Activated CD8-positive, alpha-beta memory T cell treated with anti-CD3 and anti-CD28 coated beads for 1 hour (primary cell): ENCODE results near the gene INPP5A.

Experiments
- DNase-seq, 2 donors: peaks; one replicate each; pipeline ENCODE4 v3.0.0-alpha.2; 2020; ENCODE audit warnings: low read depth in 1 of 2; ENCODE audit errors: extremely low read depth in 1 of 2

The INPP5A gene

DNA sequence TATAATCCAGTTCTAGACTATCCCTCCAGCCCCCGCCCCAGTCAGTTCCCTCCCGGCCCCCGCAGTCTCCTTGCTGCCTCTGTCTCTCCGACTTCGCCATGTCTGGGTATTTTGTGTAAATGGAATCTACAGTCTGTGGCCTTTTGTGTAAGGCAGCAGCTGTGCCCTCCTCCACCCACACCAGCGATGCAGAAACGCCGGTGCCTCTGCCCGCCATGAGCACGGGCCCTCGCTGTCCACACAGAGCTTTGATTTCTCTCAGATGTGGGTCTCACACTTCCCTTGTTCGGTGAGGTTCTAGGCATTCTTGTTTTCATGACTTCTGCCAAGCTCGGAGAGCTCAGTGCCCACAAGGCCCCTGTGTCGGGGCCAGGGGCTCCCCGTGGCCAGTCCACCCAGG is 210.5 kb downstream of the INPP5A start:
- no peak for DNase-seq

DNA sequence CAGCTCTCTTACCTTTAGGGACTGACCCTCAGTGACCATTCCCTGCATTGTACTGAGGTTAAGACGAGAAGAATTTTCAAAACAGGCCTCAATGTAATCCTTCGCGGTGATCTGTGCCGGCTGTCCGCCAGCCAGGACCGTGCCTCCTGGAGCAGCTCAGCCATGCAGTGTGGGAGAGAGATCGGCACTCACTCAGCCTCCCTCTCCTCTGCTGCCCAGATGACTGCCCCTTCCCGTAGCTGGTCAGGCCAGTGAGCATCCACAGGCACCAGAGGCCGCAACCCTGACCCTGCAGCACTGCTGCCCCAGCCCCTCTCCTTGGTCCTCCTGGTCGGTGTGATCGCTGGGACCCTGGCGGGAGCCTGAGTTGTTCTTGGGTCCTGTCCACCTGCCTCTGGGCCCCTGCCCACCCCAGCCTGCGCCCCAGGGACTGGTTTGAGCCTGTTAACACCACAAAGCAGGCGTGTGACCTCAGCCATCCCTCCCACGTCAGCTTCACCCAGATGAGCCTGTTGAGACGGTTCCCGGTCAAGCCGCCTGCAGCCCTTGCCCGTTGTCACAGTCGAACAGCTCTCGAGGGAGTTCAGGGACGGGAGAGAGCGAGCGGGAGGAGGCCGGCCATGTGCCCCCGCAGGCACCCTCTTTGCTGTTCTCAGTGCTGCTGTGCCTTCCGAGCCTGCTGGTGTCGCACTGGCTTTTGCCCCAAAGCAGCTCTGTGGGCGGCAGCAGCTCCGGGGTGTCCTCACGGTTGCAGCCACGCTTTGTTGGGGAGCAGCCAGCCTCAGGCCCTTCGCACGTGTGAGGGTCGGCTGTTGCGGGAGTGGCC is 211.2 kb downstream of the INPP5A start:
- DNase-seq, result no peak

DNA sequence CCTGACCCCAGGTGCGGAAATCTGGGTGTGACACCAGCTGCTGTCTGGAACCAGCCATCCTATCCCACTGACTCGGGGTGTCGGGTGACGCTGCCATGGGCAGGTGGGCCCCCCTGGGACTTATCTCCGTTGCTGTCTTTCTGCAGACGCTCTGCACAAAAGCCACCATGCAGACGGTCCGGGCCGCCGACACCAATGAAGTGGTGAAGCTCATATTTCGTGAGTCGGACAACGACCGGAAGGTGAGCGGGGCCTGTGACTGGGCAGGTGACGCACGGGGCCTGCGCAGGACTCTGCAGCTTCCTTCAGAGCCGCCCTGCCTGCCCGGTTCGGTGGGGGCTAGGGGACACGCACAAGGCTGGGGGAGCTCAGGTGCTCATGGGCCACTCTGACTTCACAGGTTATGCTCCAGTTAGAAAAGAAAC is 211.8 kb downstream of the INPP5A start:
- DNase-seq, result no peak

DNA sequence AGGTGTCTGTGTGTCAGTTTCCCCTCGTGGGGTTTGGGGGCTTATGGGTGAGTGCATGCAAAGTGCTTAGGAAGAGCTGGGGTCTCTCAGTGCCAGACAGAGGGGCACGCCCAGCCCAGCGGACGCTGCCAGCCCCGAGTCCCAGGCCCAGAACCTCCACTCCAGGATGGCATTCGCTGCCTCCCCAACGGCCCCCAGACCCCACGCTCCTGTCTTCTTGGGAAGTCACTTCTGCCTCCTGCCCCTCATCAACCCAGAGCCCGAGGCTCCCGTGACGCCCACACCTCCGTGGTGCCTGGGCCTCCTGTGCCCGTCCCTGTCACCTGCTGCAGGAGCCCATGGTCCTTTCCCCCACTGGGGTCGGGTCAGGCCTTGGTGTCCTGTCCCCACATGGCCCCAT is 213.3 kb downstream of the INPP5A start:
- no peak for DNase-seq

DNA sequence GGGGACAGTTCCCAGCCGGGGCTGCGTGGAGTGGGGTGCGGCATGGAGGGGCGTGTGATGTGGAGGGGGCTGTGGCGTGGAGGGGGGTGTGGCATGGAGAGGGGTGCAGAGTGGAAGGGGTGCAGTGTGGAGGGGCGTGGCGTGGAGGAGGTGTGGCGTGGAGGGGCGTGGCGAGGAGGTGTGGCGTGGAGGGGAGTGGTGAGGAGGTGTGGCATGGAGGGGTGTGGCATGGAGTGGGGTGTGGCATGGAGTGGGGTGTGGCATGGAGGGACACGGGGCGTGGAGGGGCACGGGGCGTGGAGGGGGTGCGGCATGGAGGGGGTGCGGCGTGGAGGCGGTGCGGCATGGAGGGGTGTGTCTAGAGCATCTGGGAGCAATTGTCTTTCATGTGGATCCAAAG is 214.8 kb downstream of the INPP5A start:
- no peak for DNase-seq

DNA sequence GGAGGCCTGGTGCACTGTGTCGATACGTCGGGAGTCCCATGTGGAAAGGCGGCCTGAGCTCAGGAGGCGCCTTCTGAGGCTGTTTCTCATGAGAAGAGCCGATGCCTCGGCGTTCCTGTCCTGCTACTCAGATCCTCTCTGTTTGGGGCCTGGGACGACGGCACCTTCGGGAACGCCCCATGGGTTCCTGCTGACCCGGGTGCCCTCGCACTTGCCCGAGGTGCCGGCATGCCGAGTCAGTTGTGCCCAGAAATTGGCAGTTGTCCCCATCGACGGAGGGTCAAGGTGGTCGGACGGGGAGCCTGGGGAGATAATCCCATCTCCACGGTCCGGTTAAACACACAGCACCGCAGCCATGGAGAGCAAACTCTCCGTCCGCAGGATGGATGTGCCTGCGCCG is 215.4 kb downstream of the INPP5A start:
- DNase-seq, result no peak

DNA sequence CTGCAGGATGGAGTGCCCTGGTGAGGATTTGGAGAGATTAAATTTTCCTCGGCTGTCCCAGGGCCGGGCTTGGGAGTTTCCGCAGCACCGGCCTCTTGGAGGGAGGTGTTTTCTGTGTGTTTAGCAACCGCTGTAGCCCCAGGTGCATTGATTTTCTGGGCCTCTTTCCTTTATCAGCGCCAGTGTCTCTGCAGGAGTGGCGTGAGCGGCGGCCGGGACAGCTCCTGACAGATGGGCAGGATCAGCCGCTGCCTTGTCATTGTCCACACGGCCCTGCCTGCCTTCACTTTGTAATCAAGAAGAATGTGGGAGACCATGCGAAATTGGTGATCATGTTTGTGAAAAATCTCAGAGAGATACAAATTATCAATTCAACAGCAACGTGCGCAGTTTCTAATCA is 216.0 kb downstream of the INPP5A start:
- no peak for DNase-seq

DNA sequence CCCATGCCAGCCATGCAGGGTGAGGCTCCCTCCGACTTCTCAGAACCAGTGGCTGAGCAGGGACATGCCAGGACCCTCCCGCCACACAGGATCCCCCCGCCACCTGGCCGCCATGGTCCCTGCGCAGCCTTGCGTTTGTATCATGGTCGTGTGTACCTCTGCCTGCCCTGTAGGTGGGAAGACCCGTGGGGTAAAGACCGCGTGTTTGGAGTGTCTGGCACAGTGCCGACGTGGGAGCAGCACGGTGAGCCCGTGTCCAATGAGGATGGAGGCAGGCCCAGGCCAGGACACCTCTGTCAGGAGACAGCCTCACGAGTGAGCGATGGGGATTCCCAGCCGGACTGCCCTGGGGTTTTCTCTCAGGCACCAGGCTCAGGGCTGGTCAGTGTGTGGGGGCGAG is 216.5 kb downstream of the INPP5A start:
- DNase-seq, result no peak

DNA sequence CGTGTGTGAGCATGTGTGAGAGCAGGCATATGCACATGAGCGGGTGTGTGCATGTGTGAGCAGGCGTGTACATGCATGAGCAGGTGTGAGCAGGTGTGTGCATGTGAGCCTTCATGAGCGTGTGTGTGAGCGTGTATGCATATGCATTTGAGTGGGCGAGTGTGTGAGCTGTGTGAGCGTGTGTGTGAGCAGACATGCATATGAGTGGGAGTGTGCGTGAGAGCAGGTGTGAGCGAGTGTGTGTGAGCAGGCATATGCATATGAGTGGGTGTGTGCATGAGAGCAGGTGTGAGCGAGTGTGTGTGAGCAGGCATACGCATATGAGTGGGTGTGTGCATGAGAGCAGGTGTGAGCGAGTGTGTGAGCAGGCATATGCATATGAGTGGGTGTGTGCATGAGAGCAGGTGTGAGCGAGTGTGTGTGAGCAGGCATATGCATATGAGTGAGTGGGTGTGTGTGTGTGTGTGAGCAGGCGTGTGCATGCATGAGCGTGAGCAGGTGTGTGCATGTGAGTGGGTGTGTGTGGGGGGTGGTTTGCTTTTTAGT is 217.7 kb downstream of the INPP5A start:
- no peak for DNase-seq

DNA sequence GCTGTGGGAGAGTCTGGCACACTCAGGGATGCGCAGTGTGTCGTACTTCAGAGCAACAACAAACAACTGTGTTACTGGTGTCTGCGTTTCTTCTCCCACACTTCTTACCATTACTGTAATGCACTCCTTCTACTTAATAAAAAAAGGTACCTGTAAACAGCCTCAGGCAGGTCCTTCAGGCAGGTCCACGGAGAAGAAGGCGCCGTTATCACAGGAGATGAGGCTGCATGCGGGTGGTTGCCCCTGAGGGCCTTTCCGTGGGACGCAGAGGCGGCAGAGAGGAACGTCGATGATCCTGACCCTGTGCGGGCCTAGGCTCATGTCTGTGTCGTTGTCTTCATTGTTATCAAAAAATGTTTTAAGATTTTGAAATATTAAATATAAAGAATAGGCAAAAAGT is 219.0 kb downstream of the INPP5A start:
- no peak for DNase-seq

DNA sequence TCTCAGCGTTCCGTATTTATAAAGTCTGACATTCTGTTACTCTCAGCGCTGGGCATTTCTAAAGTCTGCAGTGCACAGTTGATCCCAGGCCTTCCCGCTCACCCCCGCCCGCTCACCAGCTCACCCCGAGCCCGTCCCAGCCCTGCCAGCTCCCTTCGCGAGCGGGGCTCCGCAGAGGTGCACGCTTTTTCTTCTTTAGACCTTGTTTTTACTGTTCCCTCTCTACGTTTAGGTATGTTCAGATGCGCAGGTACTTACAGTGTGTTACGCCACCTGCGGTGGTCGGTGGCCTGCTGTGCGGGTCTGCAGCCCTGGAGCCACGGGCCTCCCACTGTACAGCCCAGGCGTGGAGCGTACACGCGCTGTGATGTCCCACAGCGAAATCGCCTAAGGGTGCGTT is 219.6 kb downstream of the INPP5A start:
- DNase-seq, result no peak

DNA sequence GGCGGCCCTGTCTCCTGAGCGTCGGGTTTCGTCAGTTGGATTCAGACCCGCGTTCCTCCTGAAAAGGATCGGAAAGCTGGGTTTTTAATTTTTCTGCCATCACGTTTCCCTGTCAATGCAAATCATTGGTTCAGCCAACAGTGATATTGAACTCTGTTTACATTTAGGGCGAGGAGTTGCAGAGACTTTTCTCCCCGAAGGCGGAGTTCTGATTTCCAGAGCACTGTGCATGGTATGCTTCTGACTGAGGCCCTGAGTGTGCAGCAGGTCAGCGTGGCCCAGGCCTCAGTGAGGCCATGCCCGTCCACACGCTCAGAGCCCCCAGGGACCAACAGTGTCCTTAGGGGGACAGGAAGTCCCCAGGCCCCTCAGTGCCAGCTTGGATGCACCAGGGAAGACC is 221.3 kb downstream of the INPP5A start:
- DNase-seq, result no peak

DNA sequence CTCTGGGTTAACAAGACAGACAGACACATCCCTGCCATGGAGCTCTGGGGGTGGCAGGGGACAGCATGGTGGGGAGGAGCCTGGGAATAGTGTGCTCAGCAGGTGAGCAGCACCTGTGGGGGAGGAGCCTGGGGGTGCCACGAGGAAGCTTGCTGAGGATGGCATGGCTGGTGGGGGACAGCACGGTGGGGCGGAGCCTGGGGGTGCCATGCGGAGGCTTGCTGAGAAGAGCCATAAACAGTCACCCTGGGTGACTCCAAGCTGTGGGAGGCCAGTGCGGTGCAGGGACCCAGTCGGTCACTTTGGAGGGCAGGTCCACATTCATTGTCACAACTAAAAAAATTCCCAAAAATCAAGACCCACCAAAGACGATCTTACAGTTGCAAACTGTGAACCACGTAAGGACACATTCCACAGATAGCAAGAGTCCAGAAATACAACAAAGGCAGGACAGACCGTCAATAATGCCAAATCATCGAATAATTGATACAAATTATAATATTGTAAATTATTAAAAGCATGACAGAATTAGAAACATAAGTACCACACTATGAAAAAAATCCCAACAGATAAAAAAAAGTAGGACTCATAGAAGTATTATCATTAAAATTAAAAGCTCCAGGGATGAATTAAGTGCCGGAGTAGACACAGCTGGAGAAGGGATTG is 223.9 kb downstream of the INPP5A start:
- no peak for DNase-seq

DNA sequence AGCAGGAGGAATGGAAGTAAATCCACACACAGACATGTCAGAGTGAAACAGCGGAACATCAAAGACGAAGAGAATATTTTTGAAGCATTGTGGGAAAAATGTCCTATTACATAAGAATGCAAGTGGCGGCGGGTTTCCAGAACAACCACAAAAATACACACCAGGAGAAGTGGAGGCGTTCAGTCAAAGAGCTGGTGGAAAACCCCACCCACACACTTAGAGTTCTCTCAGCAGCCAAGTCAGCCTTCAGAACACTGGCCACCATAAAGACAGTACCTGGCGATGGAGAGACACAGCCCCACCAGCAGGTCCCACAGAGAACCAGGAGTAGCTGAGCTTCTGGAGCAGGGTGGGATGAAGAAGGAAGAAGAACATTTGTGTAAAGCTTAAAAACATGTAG is 224.7 kb downstream of the INPP5A start:
- no peak for DNase-seq

DNA sequence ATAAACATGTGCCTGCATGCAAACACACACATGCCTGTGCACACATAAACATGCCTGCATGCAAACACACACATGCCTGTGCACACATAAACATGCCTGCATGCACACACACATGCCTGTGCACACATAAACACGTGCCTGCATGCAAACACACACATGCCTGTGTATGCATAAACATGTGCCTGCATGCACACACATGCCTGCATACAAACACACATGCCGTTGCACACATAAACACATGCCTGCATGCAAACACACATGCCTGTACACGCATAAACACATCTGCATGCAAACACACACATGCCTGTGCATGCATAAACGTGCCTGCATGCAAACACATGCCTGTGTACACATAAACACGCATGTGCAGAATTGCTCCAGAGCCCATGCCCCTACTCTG is 226.0 kb downstream of the INPP5A start:
- DNase-seq, result no peak

DNA sequence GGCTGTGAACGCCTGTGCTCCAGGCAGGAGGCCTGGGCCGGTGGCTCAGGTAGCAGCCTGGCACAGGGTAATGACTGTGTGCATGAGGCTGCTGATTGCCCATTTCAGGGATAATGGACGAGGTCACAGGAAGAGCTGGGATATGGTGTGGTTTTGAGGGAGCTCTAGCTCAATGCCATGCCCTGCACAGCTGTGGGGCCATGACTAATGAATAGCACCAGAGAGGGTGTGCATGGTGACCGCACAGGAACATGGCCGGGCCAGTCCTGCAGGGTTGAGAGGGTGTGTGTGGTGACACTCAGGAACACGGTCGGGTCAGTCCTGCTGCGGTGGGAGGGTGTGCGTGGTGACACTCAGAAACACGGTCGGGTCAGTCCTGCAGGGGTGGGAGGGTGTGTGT is 226.5 kb downstream of the INPP5A start:
- DNase-seq, result no peak

DNA sequence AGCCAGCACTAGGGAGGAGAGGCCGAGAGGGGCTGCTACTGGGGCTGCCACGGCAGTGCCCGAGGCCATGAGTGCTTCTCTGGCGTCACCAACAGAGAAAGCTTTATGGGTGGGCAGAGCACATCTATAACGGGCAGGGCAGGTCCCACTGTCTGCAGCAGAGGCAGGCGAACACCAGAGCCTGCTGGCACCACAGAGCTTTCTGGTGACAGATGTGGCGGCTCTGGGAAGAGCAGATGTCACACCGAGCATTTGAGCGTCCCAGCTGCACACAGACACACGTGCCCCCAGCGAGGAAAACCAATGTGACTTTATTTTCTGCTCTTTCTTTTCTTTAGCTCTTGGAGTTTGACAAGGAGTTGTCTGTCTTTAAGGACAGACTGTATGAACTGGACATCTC is 227.8 kb downstream of the INPP5A start:
- DNase-seq, result no peak

DNA sequence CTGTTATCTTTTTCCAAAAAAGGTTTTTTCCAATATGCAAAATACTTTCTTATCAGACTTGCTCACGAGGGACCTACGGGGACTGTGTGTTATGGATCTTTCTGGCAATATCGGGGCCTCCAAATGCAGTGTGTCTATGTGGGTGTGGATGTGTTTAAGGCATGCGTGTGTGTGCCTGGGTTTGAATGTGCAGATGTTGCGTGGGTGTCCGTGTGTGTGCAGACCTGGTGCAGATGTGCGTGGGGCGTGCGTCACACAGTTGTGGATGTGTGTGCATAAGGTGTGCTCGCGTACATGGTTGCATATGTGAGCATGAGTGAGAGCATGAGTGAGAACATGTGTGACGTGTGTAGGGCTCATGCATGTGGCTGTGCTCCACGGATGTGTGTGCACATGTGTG is 228.7 kb downstream of the INPP5A start:
- no peak for DNase-seq

DNA sequence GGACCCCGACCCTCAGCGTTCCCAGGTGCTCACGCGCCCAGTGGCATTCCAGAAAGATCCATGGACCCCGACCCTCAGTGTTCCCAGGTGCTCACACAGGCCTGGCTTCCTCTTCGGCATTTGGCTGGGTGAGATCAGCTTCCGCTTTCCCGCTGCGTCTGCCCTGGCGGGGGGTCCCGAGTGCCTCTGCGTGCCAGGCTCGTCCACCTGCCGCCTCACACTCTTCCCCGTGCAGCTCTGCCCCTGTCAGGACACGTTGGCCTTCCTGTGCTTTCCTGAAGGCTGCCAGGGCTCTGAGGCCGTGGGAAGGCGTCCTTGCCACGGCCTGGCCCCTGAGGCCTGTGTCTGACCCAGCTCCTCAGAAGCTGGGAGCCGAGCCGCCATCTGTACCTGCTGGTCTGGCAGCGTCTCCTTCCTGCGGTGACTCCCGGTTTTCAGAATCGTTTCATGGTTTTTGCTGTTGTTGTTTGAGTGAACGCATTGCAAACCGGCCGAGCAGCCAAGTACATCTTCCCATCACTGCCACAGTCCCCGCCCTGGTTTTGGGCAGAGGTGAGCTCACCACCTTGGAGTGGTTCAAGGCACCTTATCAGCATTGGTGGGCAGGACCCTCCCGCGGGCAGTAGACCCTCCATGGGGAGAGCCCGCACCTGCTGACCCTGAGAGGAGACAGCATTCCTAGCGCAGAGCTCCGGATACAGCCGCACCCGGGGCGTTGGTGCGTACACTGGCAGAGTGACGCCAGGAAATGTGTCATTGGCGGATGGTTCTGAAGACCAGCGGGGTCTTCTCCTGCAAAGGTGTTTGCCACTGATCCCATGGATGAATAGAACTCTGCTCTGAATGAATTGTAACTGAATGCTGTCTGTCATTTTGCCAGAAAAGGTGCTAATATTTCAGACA is 231.0 kb downstream of the INPP5A start:
- no peak for DNase-seq

DNA sequence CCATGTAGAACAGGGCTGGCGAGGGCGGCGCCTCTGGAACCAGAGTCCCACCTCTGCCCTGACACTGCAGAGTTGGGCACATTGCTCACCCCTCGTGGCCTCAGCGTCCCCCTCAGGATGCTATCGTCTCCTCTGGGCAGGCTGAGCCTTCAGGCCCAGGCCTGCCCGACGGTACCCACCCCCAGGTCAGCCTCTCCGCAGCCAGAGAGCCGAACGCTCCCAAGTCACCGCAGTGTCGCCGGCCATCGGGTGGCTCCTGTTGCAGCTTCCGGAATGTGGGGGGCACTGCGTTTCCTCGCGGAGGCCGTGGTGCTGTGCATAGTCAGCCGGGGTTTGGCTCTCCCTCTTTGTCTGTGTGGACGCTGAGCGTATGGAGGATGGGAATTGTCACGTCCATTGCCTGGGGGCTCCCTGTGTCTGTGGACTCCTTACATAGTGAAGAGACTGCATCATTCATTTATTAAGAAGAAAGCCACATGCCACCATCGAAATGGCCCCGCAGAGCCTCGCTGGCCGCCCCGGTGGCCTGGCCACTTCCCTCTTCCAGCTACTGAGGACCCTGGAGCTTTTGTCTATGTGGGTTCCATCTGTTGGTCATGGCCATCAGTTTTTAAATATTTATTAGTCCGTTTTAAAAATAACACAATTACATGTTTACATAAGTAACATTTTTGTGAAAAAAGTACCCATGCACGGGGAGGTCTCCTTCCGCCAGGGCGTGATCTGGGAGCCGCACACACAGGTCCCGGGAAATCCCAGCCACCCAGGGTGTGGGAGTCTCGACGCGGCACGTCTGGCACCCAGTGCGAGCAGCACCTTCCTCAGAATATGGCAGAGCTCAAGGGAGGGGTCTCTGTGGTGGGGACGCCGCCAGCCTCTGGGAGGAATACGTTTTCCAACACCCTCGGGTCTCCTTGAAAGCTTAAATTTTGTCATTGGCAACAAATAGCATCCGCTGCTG is 232.8 kb downstream of the INPP5A start:
- DNase-seq, result no peak
